Upper lobe of left lung (tissue), 6 donors: ENCODE measurements around the gene GNRH2. TPM values are rescaled to one million over a fixed set of nuclear protein-coding genes. Genes with fewer than 3 reads are reported as not detected.

Source experiments
- ATAC-seq, 2 donors: fragments of 200-7000 bp; cut with Tn5 transposase; one replicate each; pipeline ENCODE4 v1.9.1; 2022; ENCODE audit warnings: mild to moderate bottlenecking in 2 of 2, moderate library complexity in 2 of 2; ENCODE audit not compliant: low FRiP score in 2 of 2
- DNase-seq, 2 donors: peaks; one replicate each; pipeline ENCODE4 v3.0.0-alpha.2; 2019 to 2020
- H3K27ac ChIP-seq, 4 donors: fragments of 200-600 bp; sonication (generic); one replicate each; pipeline ENCODE4 v1.5.1; 2016 to 2019
- H3K27me3 ChIP-seq, 4 donors: fragments of 200-600 bp; sonication (generic); one replicate each; pipeline ENCODE4 v1.5.1; 2017 to 2019
- H3K36me3 ChIP-seq, 4 donors: fragments of 200-600 bp; sonication (generic); one replicate each; pipeline ENCODE4 v1.5.1; 2016 to 2019
- H3K4me1 ChIP-seq, 4 donors: fragments of 200-600 bp; sonication (generic); one replicate each; pipeline ENCODE4 v1.5.1; 2018 to 2019
- H3K4me3 ChIP-seq, 4 donors: fragments of 200-600 bp; sonication (generic); one replicate each; pipeline ENCODE4 v1.5.1; 2017 to 2019; ENCODE audit warnings: mild to moderate bottlenecking in 2 of 4, moderate library complexity in 1 of 4
- H3K9me3 ChIP-seq, 4 donors: fragments of 200-600 bp; sonication (generic); one replicate each; pipeline ENCODE4 v1.5.1; 2018 to 2019
- EP300 ChIP-seq, 4 donors: sonication (generic); formaldehyde crosslinking; IDR thresholded peaks; one replicate each; pipeline ENCODE4 v1.5.1; 2017; ENCODE audit warnings: antibody characterized with exemption in 4 of 4, control low read depth in 2 of 4
- POLR2A ChIP-seq, 4 donors: fragments of 450-650 bp; IDR thresholded peaks; one replicate each; pipeline ENCODE4 v1.5.1; 2016 to 2017; ENCODE audit warnings: antibody characterized with exemption in 4 of 4, mild to moderate bottlenecking in 2 of 4
- POLR2AphosphoS5 ChIP-seq, 2 donors: sonication (generic); formaldehyde crosslinking; IDR thresholded peaks; one replicate each; pipeline ENCODE4 v1.5.1; 2017; ENCODE audit warnings: antibody characterized with exemption in 2 of 2
- whole genome bisulfite sequencing, 2 donors: methylation state at CpG; one replicate each; pipeline ENCODE4 v1.1.5; 2017 to 2018; 5-methylcytosine and 5-hydroxymethylcytosine counted together
- total RNA-seq, 6 donors: library from RNA; depleted of rRNA in 4 of 6; stranded (reverse); fragments of >200 nt in 4 of 6; gene quantifications; one replicate each; pipeline versions ENCODE4 v1.1.0 to v1.2.1, GENCODE V29; 2016 to 2021
- TF ChIP-seq, protein P1 (sequence below), 6 experiments: fragments of 450-650 bp in 4 of 6; fragments of 200-600 bp in 2 of 6; sonication (generic) in 2 of 6; IDR thresholded peaks; one replicate each; pipeline ENCODE4 v1.5.1; 2016 to 2019; ENCODE audit warnings: antibody characterized with exemption in 6 of 6
- donor health status: DM: no; HTN: no; CAD: no; lungs with moderate emphysema.
- donor health status: DM: no; HTN: yes; CAD: no; lungs with severe emphysema.

GNRH2 gene
- total RNA-seq, 6 donors from 2014 or later = 1.1 TPM; not detected in 5

DNA sequence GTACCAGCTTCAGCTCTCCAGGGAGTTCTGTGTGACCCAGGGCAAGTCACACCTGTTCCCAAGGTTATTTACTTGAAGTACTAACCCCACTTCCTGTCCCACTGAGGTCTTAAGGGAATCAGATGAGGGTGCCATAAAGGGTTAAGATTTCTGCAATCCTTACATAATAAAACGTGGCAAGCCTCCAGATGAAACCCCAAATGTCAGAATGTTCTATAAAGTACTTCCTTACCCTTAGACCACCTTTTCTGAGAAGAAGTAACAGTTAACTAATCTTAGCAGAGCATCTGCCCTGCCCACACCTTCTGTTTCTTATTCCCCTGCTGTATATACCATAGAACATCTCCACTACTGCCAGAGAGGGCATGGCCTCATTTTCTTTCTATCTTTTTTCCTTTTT is 47.1 kb downstream of the GNRH2 start:
- WGBS, 2 donors = 0 to 11% methylated on average over 1 of the region's 1 CpG
- ATAC-seq = no peak
- no peak for DNase-seq
- TF ChIP-seq, protein P1, sequence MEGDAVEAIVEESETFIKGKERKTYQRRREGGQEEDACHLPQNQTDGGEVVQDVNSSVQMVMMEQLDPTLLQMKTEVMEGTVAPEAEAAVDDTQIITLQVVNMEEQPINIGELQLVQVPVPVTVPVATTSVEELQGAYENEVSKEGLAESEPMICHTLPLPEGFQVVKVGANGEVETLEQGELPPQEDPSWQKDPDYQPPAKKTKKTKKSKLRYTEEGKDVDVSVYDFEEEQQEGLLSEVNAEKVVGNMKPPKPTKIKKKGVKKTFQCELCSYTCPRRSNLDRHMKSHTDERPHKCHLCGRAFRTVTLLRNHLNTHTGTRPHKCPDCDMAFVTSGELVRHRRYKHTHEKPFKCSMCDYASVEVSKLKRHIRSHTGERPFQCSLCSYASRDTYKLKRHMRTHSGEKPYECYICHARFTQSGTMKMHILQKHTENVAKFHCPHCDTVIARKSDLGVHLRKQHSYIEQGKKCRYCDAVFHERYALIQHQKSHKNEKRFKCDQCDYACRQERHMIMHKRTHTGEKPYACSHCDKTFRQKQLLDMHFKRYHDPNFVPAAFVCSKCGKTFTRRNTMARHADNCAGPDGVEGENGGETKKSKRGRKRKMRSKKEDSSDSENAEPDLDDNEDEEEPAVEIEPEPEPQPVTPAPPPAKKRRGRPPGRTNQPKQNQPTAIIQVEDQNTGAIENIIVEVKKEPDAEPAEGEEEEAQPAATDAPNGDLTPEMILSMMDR (IDR thresholded peaks at IDR 0.05) = no peak
- TF ChIP-seq POLR2A (IDR thresholded peaks at IDR 0.05) = no peak
- TF ChIP-seq POLR2AphosphoS5 (IDR thresholded peaks at IDR 0.05) = no peak
- TF ChIP-seq EP300 (IDR thresholded peaks at IDR 0.05) = no peak
- Histone ChIP-seq H3K9me3 (no peaks in the 10 kb centered on the region), H3K4me1 (peaks cover 0 to 14% (median 10%) of the 10 kb centered on the region in 4 donors), H3K36me3 (no peaks in the 10 kb centered on the region), H3K27ac (no peak overlapping the region), H3K4me3 (no peak overlapping the region), H3K27me3 (peaks cover 0 to 20% (median 8%) of the 10 kb centered on the region in 4 donors)

DNA sequence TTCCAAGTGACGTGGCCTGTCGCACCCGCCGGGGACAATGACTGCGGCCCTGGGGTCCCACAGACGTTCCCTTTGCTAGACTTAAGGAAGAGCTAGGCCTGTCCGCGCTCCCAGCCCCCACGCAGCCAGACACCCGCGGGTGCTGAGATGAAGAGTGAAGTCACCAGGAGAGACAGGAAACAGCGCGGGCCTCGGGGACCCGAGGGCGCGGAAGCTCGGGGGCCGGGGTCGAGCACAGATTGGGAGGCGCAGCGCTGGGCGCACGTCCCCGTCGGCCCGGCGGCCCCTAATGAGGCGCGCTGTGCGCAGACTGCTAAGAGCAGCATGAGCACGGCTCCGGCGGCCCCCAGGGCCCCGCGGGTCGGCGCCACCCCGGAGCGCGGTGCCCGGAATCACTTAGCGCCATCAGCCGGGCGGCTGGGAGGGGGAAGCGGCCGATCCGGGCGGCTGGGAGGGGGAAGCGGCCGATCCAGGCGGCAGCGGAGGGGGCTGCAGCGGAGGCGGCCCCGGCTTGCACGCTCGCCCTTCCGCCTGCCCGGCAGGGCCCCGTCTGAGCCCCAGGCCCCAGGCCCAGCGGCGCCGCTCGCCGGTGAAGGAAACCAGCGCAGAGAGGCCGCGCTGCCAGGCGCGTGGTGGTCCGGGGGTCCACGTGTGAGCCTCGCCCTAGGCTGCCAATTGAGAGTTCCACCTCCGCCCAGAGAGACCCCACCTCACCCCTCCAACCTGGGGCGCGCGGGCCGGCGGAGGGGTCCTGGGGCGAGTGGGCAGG is 49.4 kb downstream of the GNRH2 start:
- Histone ChIP-seq H3K4me3 (peak overlapping the region in 3 of 4 donors; percentile 25 to 37 (median 31)), H3K4me1 (peaks cover 0 to 14% (median 10%) of the 10 kb centered on the region in 4 donors), H3K27me3 (peaks cover 0 to 20% (median 8%) of the 10 kb centered on the region in 4 donors), H3K27ac (no peak overlapping the region), H3K9me3 (no peaks in the 10 kb centered on the region), H3K36me3 (no peaks in the 10 kb centered on the region)
- WGBS, 2 donors = 7 to 24% methylated on average over 16 to 34 of the region's 81 CpGs
- ATAC-seq (peak in 1 of 2 donors; percentile 67), DNase-seq (peak in 1 of 2 donors; percentile 76)
- TF ChIP-seq POLR2A (IDR thresholded peaks at IDR 0.05) = no peak
- no peak for TF ChIP-seq EP300 (IDR thresholded peaks at IDR 0.05)
- TF ChIP-seq, protein P1 (IDR thresholded peaks at IDR 0.05) = no peak
- TF ChIP-seq POLR2AphosphoS5 (IDR thresholded peaks at IDR 0.05) = no peak

DNA sequence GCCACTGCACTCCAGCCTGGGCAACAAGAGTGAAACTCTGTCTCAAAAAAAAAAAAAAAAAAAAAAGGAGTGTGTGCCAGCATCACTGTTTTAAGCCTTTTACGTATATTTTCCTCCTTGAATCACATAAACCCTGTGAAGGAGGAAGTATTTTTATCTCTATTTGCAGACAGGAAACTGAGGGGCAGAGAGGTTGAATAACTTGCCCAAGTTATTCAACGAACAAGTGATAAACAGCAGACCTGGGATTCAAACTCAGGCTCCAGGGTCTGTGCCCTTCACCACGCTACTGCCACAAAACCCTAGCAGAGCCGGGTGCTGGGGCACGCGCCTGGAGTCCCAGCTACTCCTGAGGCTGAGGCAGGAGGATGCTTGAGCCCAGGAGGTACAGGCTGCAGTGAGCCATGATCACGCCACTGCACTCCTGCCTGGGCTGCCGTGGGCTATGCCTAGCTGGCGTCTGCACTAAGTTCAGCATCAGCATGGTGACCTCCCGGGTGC is 50.5 kb downstream of the GNRH2 start:
- Histone ChIP-seq H3K27ac (no peak overlapping the region), H3K27me3 (peaks cover 0 to 20% (median 8%) of the 10 kb centered on the region in 4 donors), H3K4me3 (no peak overlapping the region), H3K36me3 (no peaks in the 10 kb centered on the region), H3K4me1 (peaks cover 0 to 14% (median 10%) of the 10 kb centered on the region in 4 donors), H3K9me3 (no peaks in the 10 kb centered on the region)
- no peak for ATAC-seq
- TF ChIP-seq POLR2A (IDR thresholded peaks at IDR 0.05) (no peak), POLR2AphosphoS5 (IDR thresholded peaks at IDR 0.05) (no peak), EP300 (IDR thresholded peaks at IDR 0.05) (no peak)
- TF ChIP-seq, protein P1 (IDR thresholded peaks at IDR 0.05) = no peak
- peak in 1 of 2 donors; percentile 51 for DNase-seq
- WGBS, 2 donors = 37 to 47% methylated on average over 10 of the region's 10 CpGs

DNA sequence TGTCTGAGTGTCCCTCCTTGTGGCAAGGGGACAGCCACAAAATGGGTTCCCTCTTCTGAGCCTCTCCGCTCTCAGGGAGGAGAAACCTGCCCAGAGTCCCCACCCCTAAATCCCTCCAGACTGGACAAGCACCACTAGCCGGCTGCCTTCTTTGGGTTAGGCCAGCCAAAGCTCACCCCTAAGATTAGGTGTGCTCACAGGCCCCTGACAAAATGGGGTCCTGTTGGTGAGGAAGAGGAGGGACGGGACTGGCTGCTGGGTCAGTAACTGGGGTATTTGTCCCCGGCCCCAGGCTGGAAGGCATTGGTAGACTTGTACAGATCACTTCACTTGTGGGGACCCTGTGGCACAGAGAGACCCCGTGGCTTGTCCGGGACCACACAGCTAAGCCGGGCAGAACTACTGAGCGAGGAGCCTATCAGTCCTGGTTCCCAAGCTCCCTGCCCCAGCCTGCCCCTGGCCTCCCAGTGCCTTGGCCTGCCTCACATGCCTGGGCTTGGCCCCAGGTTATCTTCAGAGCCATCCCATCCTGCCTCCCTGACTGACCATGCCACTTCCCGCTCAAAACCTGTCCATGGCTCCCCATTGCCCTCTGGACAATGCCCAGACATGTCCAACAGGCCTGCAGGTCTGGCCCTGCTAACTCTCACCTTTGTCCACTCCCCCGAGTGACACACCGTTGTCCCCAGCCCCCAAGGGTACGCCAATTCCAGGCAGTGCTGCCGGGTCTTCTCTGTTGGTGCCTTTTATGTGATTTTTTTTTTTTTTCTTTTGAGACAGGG is 51.6 kb downstream of the GNRH2 start:
- DNase-seq (no peak), ATAC-seq (peak in 1 of 2 donors; percentile 65)
- H3K27ac ChIP-seq = no peak overlapping the region
- H3K4me3 ChIP-seq = no peak overlapping the region
- TF ChIP-seq POLR2A (IDR thresholded peaks at IDR 0.05) (no peak), POLR2AphosphoS5 (IDR thresholded peaks at IDR 0.05) (no peak)
- TF ChIP-seq, protein P1 (IDR thresholded peaks at IDR 0.05) = no peak
- H3K4me1 ChIP-seq = peaks cover 0 to 14% (median 10%) of the 10 kb centered on the region in 4 donors
- H3K36me3 ChIP-seq = no peaks in the 10 kb centered on the region
- H3K9me3 ChIP-seq = no peaks in the 10 kb centered on the region
- peaks cover 0 to 20% (median 8%) of the 10 kb centered on the region in 4 donors for H3K27me3 ChIP-seq
- WGBS, 2 donors = 91 to 93% methylated on average over 9 to 13 of the region's 13 CpGs

Other genes starting within 250 kb of the GNRH2 start
- gene CPXM1, start 243.0 kb upstream of the GNRH2 start, total RNA-seq = 10 to 100 TPM in 1 of 6 donors, 1 to 10 TPM in 1, under 1 TPM in 3, not detected in 1; 0.15 to 13.0 (median 0.55) TPM
- gene C20orf141, start 228.6 kb upstream of the GNRH2 start, total RNA-seq = not detected
- gene TMEM239, start 227.3 kb upstream of the GNRH2 start, total RNA-seq = not detected
- 100 to 1,000 TPM in 1 of 6 donors, 10 to 100 TPM in 5; 28.7 to 185 (median 49.1) TPM for gene PCED1A, start 203.0 kb upstream of the GNRH2 start, total RNA-seq
- 10 to 100 TPM; 22.6 to 53.4 (median 38.2) TPM for gene VPS16, start 202.9 kb upstream of the GNRH2 start, total RNA-seq
- 10 to 100 TPM; 22.0 to 60.3 (median 51.1) TPM for gene PTPRA, start 170.1 kb upstream of the GNRH2 start, total RNA-seq
- gene MRPS26, start 2.4 kb downstream of the GNRH2 start, total RNA-seq = 10 to 100 TPM; 36.7 to 65.5 (median 51.4) TPM
- 1 to 10 TPM in 1 of 6 donors, not detected in 5; 2.7 TPM for gene OXT, start 28.0 kb downstream of the GNRH2 start, total RNA-seq
- not detected for gene AVP, start 41.1 kb downstream of the GNRH2 start, total RNA-seq
- gene FASTKD5, start 116.2 kb downstream of the GNRH2 start, total RNA-seq = 10 to 100 TPM; 10.1 to 24.3 (median 16.5) TPM
- gene UBOX5, start 116.2 kb downstream of the GNRH2 start, total RNA-seq = 10 to 100 TPM in 1 of 6 donors, 1 to 10 TPM in 5; 5.3 to 10.5 (median 7.3) TPM
- 10 to 100 TPM; 19.1 to 52.2 (median 31.1) TPM for gene LZTS3, start 129.9 kb downstream of the GNRH2 start, total RNA-seq
- 100 to 1,000 TPM in 5 of 6 donors, 10 to 100 TPM in 1; 90.2 to 192 (median 110) TPM for gene DDRGK1, start 161.1 kb downstream of the GNRH2 start, total RNA-seq
- 10 to 100 TPM; 31.5 to 58.5 (median 43.3) TPM for gene ITPA, start 165.9 kb downstream of the GNRH2 start, total RNA-seq
- gene SLC4A11, start 195.6 kb downstream of the GNRH2 start, total RNA-seq = 10 to 100 TPM in 1 of 6 donors, 1 to 10 TPM in 5; 2.6 to 14.9 (median 5.2) TPM